Measurements from ENCODE around the gene USP6NL.

DNA sequence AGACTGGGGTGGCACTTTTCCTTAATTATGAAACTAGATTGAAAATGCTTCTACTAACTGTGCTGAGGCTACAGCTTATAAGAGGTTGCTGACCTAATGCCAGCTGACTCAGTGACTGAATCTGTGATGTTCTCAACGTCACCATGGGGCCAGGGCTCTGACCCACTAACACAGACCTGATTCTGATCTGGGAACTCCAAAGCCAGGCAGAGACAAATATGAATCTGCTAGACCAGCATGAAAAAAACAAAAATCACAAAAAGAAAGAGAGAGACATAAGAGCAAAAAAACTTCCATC lies 16.1 kb downstream of the USP6NL start:
- TF ChIP-seq CTCF (IDR thresholded peaks at IDR 0.05), result no peak
- TF ChIP-seq POLR2A (IDR thresholded peaks at IDR 0.05), result no peak
